HUDEP-2 (cell line): ENCODE data around the gene SH3GL2.

ENCODE experiments used
- DNase-seq, 76 experiments: peaks; one replicate each; lab custom pipeline; 2025; ENCODE audit not compliant: unreplicated experiment in 76 of 76; lab: John Stamatoyannopoulos, UW

Gene SH3GL2

DNA sequence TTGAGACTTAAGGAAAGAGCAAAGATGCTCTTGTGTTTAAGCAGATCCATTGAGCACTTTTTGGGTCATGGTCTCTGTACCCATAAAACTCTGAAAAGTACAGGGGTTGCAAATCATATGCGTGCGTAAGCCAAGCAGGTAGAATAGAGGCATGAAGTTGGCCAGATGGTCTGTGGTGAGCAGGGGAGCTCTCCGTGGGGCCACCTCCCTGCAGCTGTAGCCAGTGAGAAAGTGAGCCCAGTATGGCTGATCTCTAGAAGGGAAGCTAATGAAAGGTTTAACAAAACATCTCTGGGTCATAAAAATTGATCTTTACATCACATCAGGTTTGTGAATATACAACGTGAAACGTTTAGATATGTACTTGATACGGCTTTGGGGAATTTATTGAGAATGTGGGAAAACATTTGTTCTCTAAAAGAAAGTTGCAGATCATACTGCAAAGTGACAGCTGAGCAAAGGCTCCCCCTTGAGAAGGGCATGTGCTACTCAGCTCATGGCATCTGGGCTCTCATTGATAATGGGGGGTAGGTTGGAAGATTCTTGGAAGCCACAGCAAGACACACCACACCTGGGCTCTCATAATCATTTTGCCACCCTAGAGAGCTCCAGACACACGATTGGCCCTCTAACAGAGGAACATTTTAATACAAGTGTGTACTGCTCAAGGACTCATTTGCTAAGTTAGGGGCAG lies 30.6 kb downstream of the SH3GL2 start:
- DNase-seq: no peak

DNA sequence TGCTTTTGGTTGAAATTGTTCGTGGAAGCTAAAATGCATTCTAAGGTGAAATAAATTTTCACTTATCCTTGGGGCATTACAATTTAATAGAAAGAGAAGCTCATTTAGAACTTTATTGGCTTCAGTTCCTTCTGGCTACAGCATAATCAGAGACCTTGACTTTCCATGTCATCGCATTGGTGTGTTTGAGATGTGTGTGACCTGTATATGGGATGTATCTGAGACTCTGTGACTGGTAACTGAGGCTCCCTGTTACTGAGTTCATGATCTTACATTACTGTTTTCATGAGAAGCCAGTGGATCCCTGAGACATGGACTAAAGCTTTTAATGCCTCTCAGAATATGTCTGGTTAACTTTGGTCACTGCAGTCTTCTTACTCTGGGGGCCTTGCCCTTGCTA lies 32.5 kb downstream of the SH3GL2 start:
- no peak for DNase-seq

DNA sequence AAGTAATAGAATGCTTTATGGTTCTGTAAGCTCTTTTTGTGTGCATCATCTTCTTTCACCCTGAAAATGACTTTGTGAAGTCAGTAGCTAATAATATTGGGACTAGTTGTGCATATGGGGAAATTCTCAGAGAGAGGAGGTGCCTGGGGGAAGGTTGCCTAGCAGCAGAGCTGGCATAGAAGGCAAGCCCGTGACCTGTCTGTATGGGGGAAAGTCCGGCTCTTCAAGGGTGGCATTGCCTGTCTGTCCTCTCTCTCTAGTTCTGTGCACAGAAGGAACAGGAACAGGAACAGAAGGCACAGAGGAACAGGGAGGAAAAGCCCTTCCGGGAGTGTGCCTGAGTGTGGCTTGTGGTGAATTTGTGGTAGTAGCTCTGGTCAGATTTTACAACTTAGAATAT lies 33.1 kb downstream of the SH3GL2 start:
- no peak for DNase-seq

DNA sequence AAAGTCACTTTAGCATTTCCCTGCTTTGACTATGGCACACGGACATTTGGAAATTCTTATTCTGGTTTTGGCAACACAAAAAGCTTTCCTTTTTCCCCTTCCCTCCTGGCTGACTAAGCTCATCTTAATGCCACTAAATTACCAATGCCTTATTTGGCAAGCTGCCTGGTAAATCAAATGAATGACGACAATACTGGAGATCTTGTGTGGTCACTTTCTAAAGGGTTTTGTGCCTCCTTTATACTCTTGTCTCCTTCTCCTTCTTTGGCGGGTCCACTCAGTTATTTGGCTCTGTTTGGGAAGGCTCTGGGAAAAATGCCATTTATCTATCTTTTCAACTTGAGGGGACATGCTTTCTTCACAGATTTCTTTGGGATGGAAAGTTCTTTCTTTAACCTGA lies 34.9 kb downstream of the SH3GL2 start:
- no peak for DNase-seq

DNA sequence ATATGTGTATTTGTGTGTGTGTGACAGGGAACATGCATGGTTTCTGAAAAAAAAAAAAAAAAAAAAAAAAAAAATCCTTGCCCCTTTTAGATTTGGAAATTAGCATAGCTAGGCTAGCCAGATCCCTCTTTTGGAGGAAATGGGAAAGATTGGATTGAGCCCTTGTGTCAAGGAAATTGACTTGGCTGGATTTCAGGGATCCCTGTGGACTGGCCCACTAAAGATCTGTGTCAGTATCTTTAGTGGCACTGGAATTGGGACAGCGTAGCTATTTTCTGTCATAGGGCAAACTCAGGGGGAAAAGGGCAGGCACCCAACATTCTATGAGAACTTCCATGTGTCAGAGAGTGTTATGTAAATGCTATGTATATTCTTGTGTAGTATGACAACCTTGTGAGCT lies 35.4 kb downstream of the SH3GL2 start:
- no peak for DNase-seq

GRCh38 chr9:17614903-17615302 lies 36.0 kb downstream of the SH3GL2 start:
- no peak for DNase-seq

- no peak for DNase-seq
These were observed 43.3 kb downstream of the SH3GL2 start for GRCh38 chr9:17622141-17622540.

DNA sequence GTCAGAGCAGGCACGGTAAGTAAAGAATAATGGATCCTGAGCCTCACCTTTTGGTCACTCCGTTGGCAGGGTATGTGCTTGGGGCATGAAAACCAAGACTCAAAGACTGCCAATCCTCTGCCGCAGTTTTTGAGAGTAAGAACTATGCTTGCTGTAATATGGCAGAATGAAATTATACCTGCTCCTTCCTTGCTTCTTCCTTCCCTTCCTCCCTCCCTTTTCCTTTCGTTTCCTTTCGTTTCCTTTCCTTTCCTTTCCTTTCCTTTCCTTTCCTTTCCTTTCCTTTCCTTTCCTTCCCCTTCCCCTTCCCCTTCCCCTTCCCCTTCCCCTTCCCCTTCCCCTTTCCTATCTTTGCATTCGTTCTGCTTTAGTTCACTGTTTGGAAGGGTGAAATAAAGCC lies 43.9 kb downstream of the SH3GL2 start:
- DNase-seq: no peak

DNA sequence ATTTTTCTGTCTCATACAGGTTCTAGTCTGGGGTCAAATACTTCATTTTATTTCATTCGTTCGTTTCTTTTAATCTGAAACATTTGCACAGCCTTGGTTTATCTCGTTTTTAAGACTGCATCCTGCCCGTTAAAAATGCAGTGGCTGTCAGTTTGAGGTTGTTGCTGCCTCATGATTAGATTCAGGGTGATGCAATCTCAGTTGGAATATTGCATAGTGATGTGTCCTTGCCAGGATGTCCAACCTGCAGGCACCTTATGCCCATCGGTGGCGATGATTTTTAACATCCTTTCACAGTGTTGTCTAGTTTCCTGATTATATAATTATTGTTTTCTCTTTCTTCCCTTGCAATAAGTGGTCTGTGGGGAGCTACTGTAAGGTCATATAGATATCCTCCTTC lies 45.1 kb downstream of the SH3GL2 start:
- DNase-seq: no peak

GRCh38 chr9:17624571-17624970 lies 45.7 kb downstream of the SH3GL2 start:
- no peak for DNase-seq

- DNase-seq: no peak
These were observed 47.0 kb downstream of the SH3GL2 start for GRCh38 chr9:17625644-17626388.

DNA sequence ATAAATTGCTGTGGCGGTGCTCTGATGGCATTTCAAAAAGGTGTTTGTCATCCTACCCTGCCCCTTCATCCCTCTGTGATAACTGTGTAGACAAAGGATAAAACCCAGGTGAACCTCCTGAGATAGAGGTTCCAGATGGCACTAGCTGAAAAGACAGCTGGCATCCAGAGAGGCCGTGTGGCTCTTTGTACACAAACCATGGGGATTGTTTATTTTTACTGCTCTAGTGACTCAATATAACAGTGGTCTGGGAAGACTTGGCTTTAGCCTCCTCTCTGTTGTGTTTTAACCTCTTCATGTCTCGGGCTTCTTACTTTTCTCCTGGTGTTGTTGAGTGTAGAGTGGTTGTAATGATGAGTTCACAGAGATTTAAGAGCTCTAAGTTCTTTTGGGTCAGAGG lies 48.8 kb downstream of the SH3GL2 start:
- no peak for DNase-seq

- DNase-seq: no peak
These were observed 49.8 kb downstream of the SH3GL2 start for GRCh38 chr9:17628624-17629023.

DNA sequence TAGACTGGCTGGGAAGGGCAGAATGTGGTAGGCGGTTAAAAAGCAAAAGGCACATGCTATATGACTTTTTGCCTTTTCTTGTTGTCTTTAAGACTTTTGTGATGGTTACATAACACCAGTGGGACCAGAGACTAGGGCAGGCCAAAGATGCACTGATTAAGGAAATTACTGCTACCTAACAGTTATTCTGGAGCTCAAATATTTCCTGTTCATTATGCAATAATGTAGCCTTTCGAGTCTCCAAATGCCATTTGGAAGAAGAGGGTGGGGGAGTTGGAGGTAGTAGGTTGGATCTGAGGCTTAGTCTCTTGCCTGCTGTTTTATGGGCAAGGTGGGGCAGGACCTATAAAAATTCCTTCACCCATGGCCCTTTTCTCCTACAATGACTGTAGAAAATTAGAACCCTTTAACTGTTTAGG lies 51.7 kb downstream of the SH3GL2 start:
- no peak for DNase-seq

GRCh38 chr9:17631396-17631795 lies 52.5 kb downstream of the SH3GL2 start:
- no peak for DNase-seq

DNA sequence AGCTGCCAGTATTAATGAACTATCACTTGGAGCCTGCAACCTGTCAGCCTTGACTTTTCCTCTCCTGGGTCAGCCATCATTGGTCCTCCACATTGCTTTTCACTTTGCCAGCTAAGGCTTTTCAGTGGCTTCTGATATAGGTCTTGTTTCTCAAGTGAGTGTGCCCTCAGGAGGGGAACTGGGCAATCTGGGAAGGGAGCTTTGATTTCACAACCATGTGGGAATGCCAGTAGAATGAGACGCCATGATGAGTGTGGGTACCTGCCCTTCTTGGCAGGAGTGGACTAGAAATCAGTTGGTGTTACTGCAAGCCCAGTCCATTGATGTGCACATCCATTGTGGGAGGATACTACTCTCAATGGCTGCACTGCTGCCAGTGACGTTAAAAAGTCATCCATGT lies 54.1 kb downstream of the SH3GL2 start:
- no peak for DNase-seq

- no peak for DNase-seq
These were observed 56.4 kb downstream of the SH3GL2 start for GRCh38 chr9:17635115-17635890.

- no peak for DNase-seq
These were observed 57.5 kb downstream of the SH3GL2 start for GRCh38 chr9:17636349-17636748.

DNA sequence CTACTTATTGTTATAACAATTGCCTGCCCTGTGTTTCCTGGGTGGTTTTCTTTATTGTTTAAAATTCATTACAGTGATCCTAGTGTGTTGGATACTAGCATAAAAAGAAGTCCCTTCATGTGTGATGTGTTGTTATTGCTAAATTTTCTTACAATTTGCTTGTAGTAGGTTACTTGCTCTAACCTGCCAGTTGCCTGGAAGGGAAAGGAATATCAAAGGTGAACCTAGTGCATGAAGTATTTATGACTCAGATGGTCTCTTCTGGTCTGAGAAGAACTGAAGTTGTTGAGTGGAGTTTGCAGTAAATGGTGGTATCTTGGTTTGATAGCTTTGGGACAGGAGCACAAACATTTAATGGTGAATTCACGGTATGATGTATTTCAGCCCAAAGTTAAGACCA lies 58.0 kb downstream of the SH3GL2 start:
- no peak for DNase-seq

- DNase-seq: no peak
These were observed 58.4 kb downstream of the SH3GL2 start for GRCh38 chr9:17637229-17637628.

DNA sequence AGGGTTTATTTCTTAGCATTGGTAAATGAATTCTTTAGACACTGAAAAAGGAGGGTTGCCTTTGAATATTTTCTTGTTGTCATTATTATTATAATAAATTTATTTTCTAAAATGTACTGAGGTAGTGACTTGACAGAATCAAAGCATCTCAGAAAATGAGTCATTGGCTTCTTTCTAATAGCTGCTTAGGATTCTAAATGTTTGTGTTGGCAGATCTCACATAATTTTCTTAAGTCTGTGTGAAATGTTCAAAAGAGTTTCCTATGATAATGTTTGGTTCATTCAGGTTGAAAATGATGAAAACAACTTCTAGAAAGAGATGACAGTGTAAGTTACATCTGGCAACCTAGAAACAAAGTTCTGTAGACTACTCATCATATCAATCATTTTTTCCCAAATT lies 69.7 kb downstream of the SH3GL2 start:
- no peak for DNase-seq

DNA sequence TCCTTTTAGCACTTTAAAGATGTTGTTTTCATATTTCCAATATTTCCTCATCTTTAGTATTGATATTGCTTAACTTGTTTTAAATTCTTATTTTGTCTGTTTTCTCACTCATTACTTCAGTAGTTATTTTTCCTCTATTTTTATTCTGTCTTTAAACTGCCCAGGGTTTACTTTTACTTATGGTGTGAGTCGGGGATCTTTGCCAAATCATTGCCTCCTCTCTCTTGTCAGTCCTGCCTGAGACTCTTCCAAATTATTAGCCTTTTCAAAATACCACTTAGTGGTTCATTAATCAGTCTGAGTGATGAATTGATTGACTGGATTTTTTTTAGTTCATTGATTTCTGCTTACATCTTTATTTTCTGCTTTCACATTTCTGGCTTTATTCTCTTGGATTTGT lies 72.9 kb downstream of the SH3GL2 start:
- DNase-seq: no peak
